ENCODE data around the gene CDK17.
"Not testable (repeated sequence)": the region's sequence is repeated elsewhere in the genome, so short reads cannot be mapped to it uniquely, and the experiment has no call there.

Gene CDK17

DNA sequence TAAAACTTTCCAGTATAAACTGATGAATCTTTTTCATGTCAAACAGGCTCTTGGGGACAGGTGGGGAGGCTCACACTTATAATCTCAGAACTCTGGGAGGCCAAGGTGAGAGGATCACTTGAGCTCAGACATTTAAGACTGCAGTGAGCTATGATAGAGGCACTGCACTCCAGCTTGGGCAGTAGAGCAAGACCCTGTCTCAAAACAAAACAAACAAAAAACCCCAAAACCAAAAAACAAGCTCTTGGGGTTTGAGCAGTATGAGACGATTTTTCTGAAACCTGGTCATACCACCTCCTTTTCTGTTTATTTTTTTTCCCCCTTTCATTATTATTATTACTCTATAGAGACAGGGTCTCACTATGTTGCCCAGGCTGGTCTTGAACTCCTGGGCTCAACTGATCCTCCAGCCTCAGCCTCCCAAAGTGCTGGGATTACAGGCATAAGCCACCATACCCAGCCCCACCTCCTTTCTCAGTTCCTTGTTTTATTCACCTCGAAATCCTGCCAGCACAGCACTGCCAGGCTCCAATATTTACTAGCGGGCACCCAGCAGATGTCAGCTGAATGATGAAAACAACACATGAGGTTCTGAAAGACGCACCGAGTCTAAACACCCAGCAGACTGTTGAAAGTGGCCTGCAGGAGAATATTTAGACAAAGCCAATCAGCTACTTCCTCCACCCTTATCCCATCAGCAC lies 19.5 kb upstream of the CDK17 start:
- Histone ChIP-seq H3K27ac (ENCODE audit: low read depth, low read length) (peak overlapping the region; percentile 93), H3K4me1 (ENCODE audit: control insufficient read depth, insufficient read depth, low read length, unreplicated experiment) (peaks cover 50% of the 10 kb centered on the region), H3K27me3 (ENCODE audit: insufficient read depth, low read length) (no peaks in the 10 kb centered on the region), H3K36me3 (ENCODE audit: insufficient read depth, low read length) (peaks cover 15% of the 10 kb centered on the region; the same call in 1 of the 2 replicates), H3K79me2 (ENCODE audit: control insufficient read depth, insufficient read depth, low read length, unreplicated experiment) (peaks cover 9% of the 10 kb centered on the region), H3K4me3 (ENCODE audit: low read depth, low read length) (0 out of 2 replicates have a peak overlapping the region, but pooled peaks have one; percentile 68), H2AFZ (ENCODE audit: low read length, unreplicated experiment) (no peak overlapping the region)

DNA sequence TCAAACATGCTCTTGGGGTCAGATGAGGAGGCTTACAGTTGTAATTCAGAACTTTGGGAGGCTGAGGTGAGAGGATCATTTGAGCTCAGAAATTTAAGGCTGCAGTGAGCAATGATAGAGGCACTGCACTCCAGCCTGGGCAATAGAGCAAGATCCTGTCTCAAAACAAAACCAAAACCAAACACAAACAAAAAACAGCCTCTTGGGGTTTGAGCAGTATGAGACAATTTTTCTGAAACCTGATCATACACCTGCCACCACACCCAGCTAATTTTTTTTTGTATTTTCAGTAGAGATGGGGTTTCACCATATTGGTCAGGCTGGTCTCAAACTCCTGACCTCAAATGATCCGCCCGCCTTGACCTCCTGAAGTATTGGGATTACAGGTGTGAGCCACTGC lies 17.4 kb upstream of the CDK17 start:
- Histone ChIP-seq H3K4me1 (ENCODE audit: control insufficient read depth, insufficient read depth, low read length, unreplicated experiment) (peaks cover 46% of the 10 kb centered on the region), H3K27ac (ENCODE audit: low read depth, low read length) (peak overlapping the region; percentile 91; the same call in 1 of the 2 replicates)
- H3K79me2 ChIP-seq (ENCODE audit: control insufficient read depth, insufficient read depth, low read length, unreplicated experiment); H3K4me3 ChIP-seq (ENCODE audit: low read depth, low read length); H2AFZ ChIP-seq (ENCODE audit: low read length, unreplicated experiment); H3K27me3 ChIP-seq (ENCODE audit: insufficient read depth, low read length); H3K36me3 ChIP-seq (ENCODE audit: insufficient read depth, low read length): not testable (repeated sequence)

DNA sequence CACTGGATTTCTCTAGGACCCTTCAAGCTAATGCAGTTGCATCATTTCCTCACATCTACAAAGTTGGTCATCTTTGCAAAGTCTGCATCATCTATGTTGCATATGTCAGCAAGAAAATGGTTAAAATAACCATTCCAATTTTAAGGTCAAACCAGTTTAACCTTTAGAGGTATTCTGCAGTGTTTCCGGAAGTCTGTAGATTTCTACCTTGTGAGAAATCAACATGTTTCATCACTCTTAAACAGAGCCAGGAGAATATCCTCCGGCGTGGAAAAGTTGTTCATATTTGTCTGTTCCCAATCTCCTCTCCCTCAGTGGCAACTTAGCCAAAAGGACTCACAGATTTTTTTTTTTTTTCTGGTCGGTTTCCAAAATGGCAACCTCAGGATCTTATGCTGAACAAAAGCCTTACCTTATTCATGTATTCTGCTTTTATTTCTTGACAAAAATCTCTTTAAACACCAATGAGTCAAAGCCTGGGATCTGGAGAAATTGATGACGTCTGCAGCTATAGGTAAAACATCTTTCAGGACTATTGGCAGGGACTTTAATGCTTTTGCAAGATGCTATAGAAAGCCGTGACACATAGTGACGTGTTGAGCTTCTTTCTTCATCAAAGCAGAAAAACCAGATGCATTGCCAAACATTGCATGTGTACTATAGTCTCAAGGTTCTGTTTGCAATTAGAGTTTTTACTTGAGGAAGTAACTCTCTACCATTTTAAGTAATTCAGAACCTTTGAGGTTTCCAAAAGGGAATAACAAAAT lies 16.0 kb upstream of the CDK17 start:
- Histone ChIP-seq H3K27me3 (ENCODE audit: insufficient read depth, low read length) (no peaks in the 10 kb centered on the region), H3K4me1 (ENCODE audit: control insufficient read depth, insufficient read depth, low read length, unreplicated experiment) (peaks cover 32% of the 10 kb centered on the region), H3K36me3 (ENCODE audit: insufficient read depth, low read length) (no peaks in the 10 kb centered on the region), H3K4me3 (ENCODE audit: low read depth, low read length) (peak overlapping the region; percentile 13), H3K27ac (ENCODE audit: low read depth, low read length) (peak overlapping the region; percentile 91), H3K79me2 (ENCODE audit: control insufficient read depth, insufficient read depth, low read length, unreplicated experiment) (no peaks in the 10 kb centered on the region), H2AFZ (ENCODE audit: low read length, unreplicated experiment) (peak overlapping the region; percentile 31)

GRCh38 chr12:96414637-96415036 lies 14.4 kb upstream of the CDK17 start:
- Histone ChIP-seq H3K36me3 (ENCODE audit: insufficient read depth, low read length) (no peaks in the 10 kb centered on the region), H3K27me3 (ENCODE audit: insufficient read depth, low read length) (no peaks in the 10 kb centered on the region), H3K4me3 (ENCODE audit: low read depth, low read length) (no peak overlapping the region), H2AFZ (ENCODE audit: low read length, unreplicated experiment) (no peak overlapping the region), H3K27ac (ENCODE audit: low read depth, low read length) (no peak overlapping the region), H3K4me1 (ENCODE audit: control insufficient read depth, insufficient read depth, low read length, unreplicated experiment) (peaks cover 23% of the 10 kb centered on the region), H3K79me2 (ENCODE audit: control insufficient read depth, insufficient read depth, low read length, unreplicated experiment) (no peaks in the 10 kb centered on the region)

- H2AFZ ChIP-seq (ENCODE audit: low read length, unreplicated experiment), result no peak overlapping the region
- H3K4me1 ChIP-seq (ENCODE audit: control insufficient read depth, insufficient read depth, low read length, unreplicated experiment), result peaks cover 18% of the 10 kb centered on the region
- no peak overlapping the region for H3K27ac ChIP-seq (ENCODE audit: low read depth, low read length)
- no peak overlapping the region for H3K4me3 ChIP-seq (ENCODE audit: low read depth, low read length)
- no peaks in the 10 kb centered on the region for H3K36me3 ChIP-seq (ENCODE audit: insufficient read depth, low read length)
- H3K79me2 ChIP-seq (ENCODE audit: control insufficient read depth, insufficient read depth, low read length, unreplicated experiment), result no peaks in the 10 kb centered on the region
- no peaks in the 10 kb centered on the region for H3K27me3 ChIP-seq (ENCODE audit: insufficient read depth, low read length)
Measured at GRCh38 chr12:96412431-96412830, 12.2 kb upstream of the CDK17 start.

DNA sequence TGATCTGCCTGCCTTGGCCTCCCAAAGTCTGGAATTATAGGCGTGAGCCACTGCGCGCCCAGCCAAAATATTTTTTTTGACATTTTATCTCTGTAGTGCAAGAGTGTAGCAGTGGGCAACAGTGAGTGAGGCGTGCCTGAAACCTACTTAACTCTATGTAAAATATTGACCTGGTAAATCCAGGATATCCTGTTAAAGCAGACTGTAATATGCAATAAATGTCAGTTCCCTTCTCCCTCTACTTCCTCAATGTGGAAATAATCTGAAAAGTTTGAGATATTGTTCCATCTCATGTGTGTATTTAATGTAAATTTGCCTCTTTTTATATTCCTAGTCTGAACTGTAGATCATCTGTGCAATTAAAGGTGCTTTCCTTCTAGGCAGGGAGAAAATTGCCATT lies 9.5 kb upstream of the CDK17 start:
- no peaks in the 10 kb centered on the region for H3K79me2 ChIP-seq (ENCODE audit: control insufficient read depth, insufficient read depth, low read length, unreplicated experiment)
- H3K36me3 ChIP-seq (ENCODE audit: insufficient read depth, low read length), result no peaks in the 10 kb centered on the region
- no peaks in the 10 kb centered on the region for H3K4me1 ChIP-seq (ENCODE audit: control insufficient read depth, insufficient read depth, low read length, unreplicated experiment)
- H3K27ac ChIP-seq (ENCODE audit: low read depth, low read length), result no peak overlapping the region
- H3K27me3 ChIP-seq (ENCODE audit: insufficient read depth, low read length), result no peaks in the 10 kb centered on the region
- no peak overlapping the region for H2AFZ ChIP-seq (ENCODE audit: low read length, unreplicated experiment)
- no peak overlapping the region for H3K4me3 ChIP-seq (ENCODE audit: low read depth, low read length)

GRCh38 chr12:96408993-96409392 lies 8.8 kb upstream of the CDK17 start:
- Histone ChIP-seq H3K36me3 (ENCODE audit: insufficient read depth, low read length) (no peaks in the 10 kb centered on the region), H3K79me2 (ENCODE audit: control insufficient read depth, insufficient read depth, low read length, unreplicated experiment) (no peaks in the 10 kb centered on the region), H3K4me1 (ENCODE audit: control insufficient read depth, insufficient read depth, low read length, unreplicated experiment) (peaks cover 6% of the 10 kb centered on the region), H2AFZ (ENCODE audit: low read length, unreplicated experiment) (no peak overlapping the region), H3K4me3 (ENCODE audit: low read depth, low read length) (no peak overlapping the region), H3K27ac (ENCODE audit: low read depth, low read length) (no peak overlapping the region), H3K27me3 (ENCODE audit: insufficient read depth, low read length) (no peaks in the 10 kb centered on the region)

DNA sequence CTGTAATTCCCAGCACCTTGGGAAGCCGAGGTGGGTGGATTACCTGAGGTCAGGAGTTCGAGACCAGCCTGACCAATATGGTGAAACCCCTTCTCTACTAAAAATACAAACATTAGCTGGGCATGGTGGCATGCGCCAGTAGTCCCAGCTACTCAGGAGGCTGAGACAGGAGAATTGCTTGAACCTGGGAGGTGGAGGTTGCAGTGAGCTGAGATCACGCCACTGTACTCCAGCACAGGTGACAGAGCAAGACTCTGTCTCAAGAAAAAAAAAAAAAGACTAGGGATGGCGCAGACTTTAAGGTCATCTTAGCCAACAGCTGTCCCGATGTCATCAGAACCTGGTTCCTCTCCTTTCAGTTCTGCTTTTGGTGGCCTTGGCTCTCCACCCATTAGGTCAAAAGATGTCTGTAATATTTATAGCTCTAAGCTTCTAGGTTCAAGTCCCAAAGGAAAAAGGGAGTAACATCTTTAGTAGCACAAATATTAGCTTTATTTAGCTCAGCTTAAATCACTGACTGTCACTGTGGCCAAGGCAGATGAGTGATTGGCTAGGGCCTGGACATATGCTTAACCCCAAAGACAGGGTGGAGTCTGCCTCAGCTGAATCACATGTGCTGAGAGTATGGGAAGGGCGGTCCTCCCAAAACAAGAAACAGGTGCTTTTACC lies 7.3 kb upstream of the CDK17 start:
- not testable (repeated sequence) for H3K79me2 ChIP-seq (ENCODE audit: control insufficient read depth, insufficient read depth, low read length, unreplicated experiment); H3K4me1 ChIP-seq (ENCODE audit: control insufficient read depth, insufficient read depth, low read length, unreplicated experiment); H3K27ac ChIP-seq (ENCODE audit: low read depth, low read length); H2AFZ ChIP-seq (ENCODE audit: low read length, unreplicated experiment); H3K36me3 ChIP-seq (ENCODE audit: insufficient read depth, low read length); H3K27me3 ChIP-seq (ENCODE audit: insufficient read depth, low read length); H3K4me3 ChIP-seq (ENCODE audit: low read depth, low read length)

DNA sequence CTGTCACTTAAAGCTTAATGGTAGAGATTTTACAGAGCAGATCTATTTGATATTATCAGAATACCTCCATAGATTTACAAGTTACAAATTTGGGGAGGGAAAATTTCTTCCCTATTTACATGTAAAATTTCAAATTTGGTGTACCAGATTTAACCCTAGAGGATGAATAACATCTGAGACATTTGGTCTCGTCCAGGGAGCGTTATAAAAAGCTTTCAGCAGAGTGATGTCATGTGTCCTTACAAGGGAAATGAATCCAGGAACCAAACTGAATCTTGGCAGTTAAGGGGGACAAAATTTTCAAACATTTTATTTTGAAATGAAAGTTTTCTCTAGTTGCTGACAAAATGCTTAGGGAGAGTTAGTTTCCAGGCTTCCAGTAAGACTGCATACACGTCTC lies 4.5 kb upstream of the CDK17 start:
- Histone ChIP-seq H2AFZ (ENCODE audit: low read length, unreplicated experiment) (no peak overlapping the region), H3K27me3 (ENCODE audit: insufficient read depth, low read length) (no peaks in the 10 kb centered on the region), H3K36me3 (ENCODE audit: insufficient read depth, low read length) (no peaks in the 10 kb centered on the region), H3K4me1 (ENCODE audit: control insufficient read depth, insufficient read depth, low read length, unreplicated experiment) (peaks cover 15% of the 10 kb centered on the region), H3K4me3 (ENCODE audit: low read depth, low read length) (no peak overlapping the region), H3K79me2 (ENCODE audit: control insufficient read depth, insufficient read depth, low read length, unreplicated experiment) (peaks cover 3% of the 10 kb centered on the region), H3K27ac (ENCODE audit: low read depth, low read length) (0 out of 2 replicates have a peak overlapping the region, but pooled peaks have one; percentile 7)

- Histone ChIP-seq H3K36me3 (ENCODE audit: insufficient read depth, low read length) (no peaks in the 10 kb centered on the region), H3K27ac (ENCODE audit: low read depth, low read length) (peak overlapping the region; percentile 1; the same call in 1 of the 2 replicates), H3K4me1 (ENCODE audit: control insufficient read depth, insufficient read depth, low read length, unreplicated experiment) (peaks cover 15% of the 10 kb centered on the region), H3K27me3 (ENCODE audit: insufficient read depth, low read length) (no peaks in the 10 kb centered on the region), H3K4me3 (ENCODE audit: low read depth, low read length) (no peak overlapping the region), H3K79me2 (ENCODE audit: control insufficient read depth, insufficient read depth, low read length, unreplicated experiment) (peaks cover 11% of the 10 kb centered on the region), H2AFZ (ENCODE audit: low read length, unreplicated experiment) (no peak overlapping the region)
Measured at GRCh38 chr12:96403870-96404269, 3.6 kb upstream of the CDK17 start.
